Hepatic stellate cell (primary cell): ENCODE measurements around the gene ELMO1.

Source experiments
- DNase-seq: peaks from one replicate; pipeline ENCODE4 v3.0.0; 2011; ENCODE audit warnings: low spot score

Gene ELMO1

DNA sequence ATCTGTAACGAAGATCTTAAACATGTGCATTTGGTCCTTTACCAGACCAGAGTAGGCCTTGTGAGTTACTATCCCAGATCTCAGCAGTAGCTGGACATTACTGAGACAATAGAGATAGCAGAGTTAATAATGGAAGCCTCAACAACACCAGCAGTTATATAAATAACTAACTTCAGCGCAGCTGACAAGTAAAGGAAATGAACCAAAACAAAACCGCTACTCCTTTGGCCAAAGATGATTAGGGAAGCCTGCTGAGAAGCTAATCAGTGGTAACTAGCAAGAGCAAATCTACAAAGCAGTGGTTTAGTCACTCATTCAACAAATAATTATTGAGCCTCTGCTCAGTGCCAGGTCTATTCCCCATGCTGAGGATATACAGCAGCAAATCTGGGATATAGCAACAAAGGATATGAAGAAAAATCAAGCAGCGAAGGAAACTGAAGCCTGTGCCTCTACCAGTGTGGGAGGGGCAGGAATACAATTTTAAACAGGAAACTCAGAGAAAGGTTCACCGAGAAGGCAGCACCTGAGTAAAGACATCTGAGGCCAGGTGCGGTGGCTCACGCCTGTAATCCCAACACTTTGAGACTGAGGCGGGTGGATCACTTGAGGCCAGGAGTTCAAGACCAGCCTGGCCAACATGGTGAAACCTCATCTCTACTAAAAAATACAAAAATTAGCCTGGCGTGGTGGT, 103.6 kb downstream of the ELMO1 start:
- no peak for DNase-seq

DNA sequence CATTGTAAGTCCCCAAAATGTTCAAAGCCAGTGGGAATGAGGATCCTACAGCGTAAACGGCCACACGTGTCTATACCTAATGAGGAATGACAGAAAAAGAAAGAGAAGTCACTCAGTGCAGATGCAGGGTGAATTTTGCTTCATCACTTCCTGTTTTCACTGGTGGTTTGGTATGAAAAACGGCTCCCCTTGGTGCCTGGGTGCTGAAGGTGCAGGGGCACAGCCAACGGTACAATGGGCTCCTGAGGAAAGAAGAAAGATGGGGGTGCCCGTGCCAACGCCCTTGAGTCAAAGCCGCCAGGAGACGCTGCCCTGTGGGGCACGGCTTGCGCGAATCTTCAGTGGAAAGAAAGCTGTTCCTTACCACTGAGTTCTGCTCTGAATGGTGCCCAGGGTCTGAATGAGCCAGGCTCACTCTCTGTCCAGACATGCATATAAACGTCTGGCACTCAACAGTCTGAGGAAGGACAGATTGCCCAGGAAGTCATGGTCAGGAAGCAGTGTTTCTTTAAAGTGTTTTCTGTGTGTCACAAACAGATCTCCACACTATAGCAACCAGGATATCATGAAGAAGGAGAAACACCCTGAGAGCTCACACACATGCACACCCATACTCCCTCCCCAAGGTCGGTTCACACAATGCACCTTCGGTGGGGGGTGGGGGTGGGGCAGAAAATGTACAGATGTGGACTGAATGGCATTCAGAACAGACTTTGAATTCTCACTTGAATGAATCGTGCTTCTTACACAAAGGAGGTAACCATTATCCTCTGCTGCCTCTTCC, 105.8 kb downstream of the ELMO1 start:
- DNase-seq, result no peak

DNA sequence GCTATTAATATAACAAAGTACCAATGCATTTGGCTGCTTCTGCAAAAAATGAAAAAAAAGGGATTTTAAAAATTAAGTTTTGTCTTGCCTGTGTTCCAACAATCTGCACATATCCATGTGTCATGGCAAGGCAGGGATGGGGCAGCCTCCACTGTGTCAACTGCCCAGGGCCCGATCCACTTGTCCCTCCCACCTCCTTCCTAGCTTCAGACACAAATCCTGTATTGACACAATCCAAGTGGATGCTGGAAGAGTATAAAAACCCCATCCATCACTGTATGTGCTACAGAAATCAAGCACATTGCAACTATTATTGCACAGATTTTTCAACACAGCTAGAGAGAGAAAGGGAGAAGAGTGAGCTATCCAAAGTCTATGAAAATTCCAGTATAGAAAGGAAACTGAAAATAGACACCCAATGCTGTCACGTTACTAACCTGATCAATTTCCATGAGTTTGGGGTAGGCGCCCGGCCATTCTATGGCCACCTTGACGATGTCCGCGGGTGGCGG, 106.4 kb downstream of the ELMO1 start:
- no peak for DNase-seq

DNA sequence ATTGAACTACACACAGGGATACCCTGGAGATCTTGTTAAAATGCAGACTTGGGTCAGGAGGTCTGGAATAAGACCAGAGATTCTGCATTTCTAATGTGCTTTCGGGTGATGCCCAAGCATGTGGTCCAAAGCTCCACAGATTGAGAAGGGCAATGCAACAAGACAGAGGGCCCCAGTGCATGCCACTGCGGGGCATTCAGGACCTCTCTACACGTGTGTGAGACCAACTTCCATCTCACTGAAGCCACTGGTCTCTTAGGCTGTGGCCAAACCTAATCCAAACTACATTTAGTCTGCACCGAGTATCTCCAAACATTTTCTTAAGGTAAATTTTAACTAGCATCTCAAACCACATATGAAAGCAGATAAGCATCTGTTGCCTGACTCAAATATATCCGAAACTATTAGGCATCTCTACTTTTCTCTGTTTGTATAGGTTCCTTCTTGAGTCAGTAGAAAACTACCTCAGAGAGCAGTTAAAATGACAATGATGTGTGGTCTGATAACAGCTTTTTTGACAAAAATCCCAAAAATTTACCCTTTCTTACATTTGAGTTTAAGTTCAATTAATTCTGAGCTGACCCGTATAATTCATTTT, 107.5 kb downstream of the ELMO1 start:
- DNase-seq, result no peak

DNA sequence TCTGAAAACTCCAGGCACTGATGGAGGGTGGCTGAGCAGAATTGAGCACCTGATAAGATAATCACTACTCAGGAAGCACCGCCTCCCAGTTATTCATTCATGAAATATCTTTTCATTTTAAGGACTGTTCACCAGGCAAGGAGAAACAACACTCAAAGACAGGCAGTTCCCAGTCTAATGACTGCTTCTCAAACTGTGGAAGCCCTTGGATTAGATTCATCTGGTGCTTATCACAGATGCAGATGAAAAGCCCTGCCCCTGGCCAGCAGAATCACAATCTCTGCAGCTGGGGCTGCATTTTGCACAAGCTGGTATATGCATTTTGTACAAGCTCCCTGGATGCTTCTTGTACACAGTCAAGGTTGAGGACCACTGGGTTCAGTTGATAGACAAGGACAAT, 109.7 kb downstream of the ELMO1 start:
- no peak for DNase-seq

DNA sequence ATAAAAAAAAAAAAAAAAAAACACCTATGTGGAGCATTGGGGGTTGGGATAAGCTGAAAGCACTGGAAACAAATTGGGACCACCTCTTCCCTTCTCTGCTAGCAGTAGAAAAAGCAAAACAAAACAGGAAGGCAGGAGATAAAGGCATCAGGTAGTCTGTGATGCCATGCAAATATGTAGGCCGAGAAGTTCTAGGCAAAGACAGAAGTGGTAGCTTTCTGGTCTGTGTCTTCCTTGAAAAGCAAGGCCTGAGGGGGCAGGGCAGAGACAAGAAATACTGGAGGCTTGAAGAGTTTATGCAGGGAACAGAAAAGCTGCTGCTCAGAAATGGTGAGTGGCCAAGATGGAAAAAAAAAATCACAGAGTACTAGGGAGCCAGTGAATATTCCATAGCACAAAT, 111.1 kb downstream of the ELMO1 start:
- DNase-seq, result no peak

DNA sequence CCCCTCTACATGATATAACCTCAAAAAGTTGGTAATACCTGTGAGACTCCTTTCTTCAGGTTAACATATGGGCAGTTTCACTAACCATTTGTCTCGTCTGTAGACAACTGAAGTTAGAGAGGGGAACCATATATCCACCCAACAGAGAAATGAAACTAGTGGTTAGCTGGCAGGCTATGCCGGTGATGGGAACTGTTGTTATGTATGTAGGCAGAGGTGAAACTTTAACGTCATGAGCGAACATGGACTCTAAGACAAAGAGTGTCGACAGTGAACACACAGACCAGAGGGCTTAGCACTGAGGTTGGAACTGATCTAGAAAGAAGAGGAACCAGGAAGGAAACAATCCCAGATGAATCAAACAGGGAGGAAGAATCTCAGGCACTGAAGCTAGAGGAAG, 112.4 kb downstream of the ELMO1 start:
- no peak for DNase-seq

DNA sequence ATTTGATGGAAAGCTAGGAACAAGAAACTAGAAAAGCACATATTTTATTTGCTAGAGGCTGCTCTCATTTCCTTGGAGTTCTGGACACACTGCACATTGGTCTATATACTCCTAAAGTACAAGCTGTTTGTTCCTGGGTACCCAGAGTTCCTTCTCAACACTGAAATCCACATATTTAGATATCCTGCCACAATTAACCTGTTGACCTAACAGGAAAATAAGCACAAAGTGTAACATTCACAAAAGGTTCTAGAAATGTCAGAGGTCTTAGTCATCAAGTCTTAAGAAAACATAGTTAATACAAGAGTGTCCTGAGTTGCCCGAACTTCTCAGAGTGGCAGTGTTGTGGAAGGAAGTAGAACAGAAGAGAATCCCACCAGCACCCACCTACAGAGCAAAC, 115.6 kb downstream of the ELMO1 start:
- no peak for DNase-seq

DNA sequence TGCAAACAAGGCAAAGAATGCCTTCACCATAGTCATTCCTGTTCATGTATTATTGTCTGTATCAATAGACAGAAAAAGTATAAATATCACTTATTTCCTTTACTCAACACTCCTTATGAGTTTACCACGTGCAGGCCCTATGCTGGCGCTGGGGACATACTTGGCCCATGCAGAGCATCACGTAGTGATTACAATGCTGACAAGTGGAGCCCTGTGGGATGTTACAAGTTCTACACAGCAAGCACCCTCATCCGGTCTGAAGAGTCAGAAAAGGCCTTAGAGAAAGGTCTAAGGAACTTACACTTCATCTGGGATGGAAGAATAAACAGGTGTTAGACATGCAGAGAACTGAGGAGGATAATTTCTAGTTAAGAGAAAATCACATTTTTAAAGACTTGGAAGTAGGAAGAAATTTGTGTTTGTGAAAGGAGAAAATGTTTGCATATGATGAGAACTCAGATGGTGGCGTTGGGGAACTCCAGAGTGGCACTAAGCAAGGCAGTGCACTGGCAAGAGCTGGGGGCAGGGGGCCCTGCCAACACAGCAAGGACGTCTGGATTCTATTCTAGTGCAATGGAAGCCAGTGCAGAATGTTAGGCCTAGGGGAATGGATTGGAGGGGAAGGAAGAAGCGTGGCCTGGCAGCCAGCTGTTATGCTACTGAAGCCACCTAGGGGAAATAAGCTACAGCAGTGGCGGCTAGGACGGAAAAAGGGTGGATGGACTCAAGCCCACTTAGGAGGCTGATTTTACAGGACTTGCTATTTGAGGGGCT, 116.2 kb downstream of the ELMO1 start:
- DNase-seq, result no peak

DNA sequence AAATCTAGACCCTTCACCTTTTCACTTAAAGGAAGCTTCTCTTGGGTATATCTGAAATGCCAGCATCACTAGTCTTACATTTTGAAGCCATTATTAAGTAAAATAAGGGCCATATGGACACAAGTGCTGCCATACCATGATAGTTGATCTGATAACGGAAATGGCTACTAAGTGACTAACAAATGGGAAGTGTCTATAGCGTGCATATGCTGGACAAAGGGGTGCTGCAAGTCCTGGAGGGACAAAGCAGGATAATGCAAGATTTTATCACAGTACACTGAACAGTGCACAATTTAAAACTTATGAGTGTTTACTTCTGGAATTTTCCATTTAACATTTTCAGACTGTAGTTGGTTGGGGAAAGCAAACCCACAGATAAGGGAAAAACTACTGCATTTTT, 117.9 kb downstream of the ELMO1 start:
- DNase-seq, result no peak

DNA sequence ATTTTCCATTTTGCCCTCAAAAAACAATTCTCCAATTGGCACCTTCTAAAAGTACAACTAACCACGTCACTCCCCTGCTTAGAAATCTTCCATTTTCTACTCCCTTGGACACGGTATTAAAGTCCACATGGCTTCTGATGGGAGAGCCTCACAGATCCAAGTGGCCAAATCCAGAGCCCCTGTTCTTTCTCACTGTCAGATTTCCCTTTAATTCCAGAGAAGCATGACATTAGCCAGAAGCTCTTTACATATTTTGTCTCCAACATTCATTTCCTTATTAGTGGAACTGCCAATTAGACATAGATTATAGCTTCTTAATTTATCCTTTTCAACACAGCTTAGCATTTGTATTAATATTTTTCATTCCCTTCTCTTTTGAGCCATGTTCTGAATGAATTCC, 118.7 kb downstream of the ELMO1 start:
- DNase-seq, result no peak

DNA sequence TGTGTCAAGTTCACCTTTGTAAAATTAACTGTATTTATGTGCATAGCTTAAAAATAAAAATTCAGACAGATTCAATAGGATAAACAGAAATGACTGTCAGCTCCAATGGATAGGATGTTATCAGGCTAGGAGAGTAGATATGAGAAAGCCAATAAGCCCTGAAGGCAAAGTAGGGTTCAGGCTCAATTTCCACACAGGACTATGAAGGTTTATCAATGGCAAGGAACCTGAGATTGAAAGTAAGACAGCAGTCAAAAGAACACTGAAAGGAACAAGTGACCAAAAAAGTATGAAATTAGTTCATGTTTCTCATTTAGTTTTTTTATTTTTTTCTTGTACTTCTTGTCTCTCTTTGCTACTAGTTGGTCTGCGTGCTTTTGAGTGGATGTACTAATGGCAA, 121.4 kb downstream of the ELMO1 start:
- no peak for DNase-seq

DNA sequence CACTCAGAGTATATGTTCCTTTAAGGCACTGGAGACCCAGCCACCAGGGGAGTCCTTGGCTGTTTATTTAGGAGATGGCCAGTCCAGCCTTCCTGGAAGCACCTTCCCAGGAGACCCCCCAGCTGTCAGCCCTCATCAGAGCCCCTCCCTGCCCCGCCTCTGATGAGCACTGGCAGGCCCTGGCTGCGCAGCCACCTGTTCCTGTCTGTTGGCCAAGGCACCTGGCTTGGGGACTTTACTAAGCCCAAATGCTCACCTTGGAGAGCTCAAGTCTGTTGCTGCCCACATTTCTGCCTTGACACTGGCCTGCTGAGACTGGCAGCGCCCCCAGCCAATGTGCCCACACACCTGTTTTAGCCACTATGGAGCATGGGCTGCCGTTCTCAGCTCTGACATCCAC, 124.7 kb downstream of the ELMO1 start:
- DNase-seq, result no peak

DNA sequence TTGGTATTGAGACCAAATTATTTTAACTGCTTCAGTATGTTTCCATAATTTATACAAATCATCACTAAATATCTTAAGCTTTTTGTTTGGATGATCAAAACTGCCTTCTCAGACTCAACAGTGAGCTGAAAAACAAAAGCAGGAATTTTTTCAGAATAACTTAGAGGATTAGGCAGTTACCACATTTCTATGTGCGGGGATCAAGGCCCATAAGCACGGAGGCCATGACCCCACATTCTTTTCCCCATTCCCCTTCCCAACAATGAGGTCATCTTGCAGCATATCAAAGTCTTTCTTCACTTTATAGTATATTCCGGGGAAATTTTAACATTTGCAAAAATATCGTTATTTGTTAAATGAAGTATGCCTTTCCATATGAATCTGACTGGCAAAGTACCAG, 125.8 kb downstream of the ELMO1 start:
- DNase-seq, result no peak

DNA sequence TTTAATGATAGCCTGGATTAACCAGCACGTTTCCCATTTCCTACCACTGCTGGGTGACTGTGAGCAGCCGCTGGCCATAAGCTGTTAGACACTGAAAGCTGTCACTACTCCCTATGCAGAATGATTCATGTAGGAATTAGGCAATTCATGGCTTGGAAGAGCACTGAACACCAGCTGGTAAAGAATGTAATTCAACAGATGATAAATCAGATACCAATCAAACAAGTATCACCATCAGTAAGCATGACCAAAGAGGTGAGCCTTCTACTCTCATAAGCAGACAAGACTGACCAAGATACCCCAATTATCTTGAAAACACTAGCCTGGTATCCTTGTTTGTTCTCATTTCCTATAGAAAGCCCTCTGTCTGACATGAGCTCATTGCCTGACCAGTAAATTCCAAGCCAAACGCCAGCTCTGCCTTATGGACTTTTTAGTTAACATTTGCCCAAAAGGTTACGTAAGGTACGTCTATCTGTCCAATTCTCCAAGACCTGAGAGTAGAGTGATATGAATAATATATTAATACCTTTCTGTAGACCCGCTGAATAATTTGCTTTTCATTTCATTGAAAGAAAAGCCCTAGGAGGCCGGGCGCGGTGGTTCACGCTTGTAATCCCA, 127.7 kb downstream of the ELMO1 start:
- no peak for DNase-seq

DNA sequence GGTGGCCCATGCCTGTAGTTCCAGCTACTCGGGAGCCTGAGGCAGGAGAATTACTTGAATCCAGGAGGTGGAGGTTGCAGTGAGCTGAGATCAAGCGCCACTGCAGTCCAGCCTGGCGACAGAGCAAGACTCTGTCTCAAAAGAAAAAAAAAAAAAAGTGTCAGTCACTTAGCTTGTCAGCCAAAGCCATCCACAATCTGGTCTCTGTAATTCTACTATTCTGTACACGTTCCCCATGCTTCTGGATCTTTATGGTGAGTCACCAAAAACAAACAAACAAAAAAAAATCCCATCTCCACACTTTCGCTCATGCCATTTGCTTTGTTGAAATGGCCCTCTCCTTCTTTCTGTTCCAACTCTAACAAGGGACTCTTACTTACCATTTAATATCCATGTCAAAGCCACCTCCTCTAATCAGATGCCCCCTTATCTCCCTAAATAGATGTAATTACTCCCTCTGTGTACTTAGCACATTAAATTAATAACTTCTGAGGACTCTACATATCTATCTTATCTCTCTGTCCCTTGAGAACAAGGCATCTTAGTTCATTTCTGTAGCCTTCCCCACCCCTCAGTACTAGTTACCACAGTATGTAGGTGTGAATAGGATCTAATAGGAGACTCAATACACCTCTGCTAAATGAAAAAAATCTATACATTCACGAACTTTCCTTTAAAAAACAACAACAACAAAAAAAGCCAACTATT, 128.4 kb downstream of the ELMO1 start:
- no peak for DNase-seq

DNA sequence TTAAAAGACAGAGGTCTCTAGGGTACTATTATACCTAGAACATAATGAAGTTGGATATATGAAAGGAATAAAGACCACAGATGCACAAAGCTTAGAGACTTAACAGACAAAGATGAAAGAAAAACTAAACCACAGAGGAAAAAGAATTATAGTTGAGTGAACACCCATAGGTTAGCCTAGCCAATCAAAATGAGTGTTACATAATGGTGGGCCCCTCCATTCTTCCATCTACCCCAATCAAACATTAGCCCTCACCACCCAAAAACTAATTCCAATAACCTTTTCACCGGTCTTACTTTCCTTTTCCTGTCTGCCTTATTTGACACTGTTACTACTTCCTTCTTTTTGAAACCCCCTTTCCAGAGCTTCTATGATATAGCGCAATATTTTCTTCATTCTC, 130.1 kb downstream of the ELMO1 start:
- no peak for DNase-seq

DNA sequence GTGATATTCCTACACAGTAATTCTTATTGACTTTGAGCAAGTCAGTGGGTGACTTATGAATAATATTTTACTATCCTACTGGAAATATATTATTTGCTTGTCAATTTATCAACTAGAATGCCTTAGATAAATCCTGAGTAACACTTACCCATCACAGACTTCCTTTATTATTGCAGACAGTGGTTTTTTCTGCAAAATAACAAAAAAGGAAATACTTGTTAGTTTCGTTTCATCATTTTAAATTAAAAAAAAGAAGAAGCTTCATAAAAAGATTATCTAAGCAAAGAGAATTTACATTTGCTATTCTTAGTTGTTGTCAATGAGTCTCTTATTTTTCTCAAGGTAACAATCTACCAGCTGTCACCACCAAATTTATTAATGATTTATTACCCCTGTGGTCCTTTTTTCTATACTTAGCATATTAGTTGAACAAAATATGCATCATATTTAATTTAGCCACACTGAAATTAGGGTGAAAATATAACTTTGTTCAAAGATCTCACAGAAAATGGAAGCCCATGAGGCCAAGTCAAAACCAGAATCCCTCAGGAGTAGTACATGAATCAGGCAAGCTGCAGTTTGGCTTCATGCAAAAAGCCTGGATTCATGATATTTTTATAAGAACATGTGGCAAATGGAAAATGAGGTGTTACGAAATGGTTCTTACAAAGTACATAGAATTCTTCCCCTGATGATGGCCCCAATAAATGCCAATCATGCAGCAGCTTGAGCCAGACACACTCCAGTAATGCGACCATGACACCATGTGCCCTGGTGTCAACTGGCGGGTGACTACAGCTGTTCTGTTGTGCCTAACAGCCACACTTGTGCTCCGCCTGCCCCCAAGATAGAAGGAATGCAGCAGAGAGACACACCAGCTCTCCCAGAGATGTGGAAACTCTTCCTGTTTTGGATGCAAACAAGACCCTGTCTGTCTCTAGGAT, 132.6 kb downstream of the ELMO1 start:
- no peak for DNase-seq

DNA sequence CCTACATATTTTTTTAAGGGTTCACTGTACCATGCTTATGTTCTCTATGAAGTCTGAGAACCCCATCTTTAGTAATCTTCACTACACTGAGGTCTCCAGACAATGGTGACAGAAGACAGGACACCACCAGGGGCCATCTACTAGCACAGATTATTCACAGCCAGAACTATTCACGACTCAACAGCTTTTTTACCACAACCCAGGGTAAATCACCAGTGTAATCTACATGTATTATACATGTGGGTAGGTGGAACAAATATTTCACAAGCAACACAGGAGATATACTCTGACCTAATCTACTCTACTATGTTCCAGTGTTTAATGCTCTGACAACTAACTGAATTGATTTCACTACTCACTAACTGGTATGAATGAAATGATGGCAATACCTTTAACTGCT, 136.1 kb downstream of the ELMO1 start:
- no peak for DNase-seq

DNA sequence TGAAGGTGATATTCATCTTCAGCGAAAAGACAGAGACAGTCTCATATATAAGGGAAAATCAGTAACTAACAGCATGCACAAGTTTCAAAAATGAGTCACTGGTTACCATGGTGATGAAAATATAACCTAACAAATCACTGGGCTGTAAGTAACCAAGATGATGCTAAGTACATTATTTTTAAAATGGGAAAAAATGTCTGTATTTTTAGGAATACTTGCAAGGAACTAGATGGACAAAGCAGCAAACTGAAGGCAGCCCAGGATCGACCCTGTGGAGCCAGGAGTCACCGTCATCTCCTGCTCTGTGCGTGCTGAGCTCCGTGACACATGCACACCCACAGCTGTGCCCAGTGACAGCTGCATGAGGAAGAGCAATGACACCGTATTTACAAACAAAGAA, 137.3 kb downstream of the ELMO1 start:
- no peak for DNase-seq
